Activated CD4-positive, alpha-beta T cell treated with anti-CD3 and anti-CD28 coated beads, Interleukin-2, amount 50 U/mL, for 24 hours (primary cell): ENCODE measurements around the gene MED31.
"Not testable (repeated sequence)": the region's sequence is repeated elsewhere in the genome, so short reads cannot be mapped to it uniquely, and the experiment has no call there.

Experiments used
- DNase-seq, 2 donors: peaks; one replicate each; pipeline ENCODE4 v3.0.0-alpha.2; 2020; ENCODE audit warnings: low read depth in 1 of 2, low spot score in 1 of 2

The MED31 gene

DNA sequence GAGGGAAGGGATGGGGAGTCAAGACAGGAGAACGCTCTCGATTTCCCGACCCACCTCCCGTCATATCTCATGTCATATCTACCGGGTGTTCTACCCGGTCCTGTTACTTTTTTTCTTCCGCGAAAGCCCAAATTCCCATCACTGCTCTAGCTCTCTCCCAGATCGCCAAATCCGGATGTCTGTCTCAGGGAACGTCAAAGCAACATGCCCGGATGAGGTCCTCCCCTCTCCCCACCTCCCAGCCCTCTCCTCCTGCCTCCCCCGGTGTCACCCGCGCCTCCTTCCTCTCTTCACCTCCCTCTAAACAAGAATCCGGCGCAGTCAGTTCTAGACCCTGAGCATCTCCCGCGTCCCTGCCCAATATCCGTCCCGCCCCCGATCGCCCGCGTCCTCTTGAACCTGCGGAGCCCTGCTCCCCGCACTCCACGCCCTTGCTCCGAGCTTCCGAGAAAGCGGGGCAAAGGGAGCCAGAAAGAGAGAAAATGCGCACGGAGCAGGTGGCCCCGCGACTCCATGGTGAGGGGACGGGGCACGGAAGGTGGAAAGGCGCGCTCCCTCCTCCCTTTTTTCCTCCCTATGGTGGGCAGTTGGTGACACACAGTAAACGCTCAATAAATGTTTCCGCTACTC is 4.4 kb upstream of the MED31 start:
- not testable (repeated sequence) for DNase-seq

DNA sequence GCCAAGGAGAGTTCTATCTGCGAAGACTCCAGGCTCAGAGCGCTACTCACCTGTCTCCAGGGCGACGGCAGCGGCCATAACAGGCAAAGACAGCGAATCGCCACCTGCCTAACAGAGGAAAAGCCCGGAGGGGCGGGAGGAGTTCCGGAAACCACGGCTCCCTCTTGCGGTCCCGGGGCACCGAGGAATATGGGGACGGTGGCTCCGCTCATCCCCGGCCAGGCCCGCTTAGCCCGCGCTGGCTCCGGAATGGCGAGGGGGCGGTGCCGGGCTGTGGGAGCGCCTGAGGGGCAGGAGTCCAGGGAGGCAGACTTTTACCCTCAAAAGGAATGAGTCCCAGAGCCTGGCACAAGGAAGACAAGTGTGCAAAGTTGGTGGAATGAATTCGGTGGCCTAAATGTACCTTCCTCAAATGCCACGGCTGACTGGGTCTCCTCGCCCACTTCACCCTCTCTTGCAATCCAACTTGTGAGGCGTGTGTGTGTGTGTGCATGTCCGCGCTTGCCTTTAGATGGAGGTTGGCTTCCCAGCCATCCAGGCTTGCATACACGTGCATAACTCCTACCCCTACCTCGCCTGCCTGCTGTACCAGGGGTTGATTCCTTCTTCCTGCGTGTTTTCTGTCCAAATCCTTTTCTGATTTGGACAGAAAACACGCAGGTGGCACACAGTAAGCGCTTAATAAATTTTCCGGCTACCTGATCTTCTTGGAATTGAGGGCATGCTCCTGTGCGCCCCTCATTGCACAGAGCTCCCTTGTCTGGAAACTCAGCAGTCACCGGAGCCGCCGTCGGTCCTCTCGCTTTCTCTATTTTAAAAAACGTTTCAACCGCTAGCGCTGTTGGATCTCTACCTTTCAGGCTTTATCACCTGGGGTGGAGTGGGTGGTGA is 3.7 kb upstream of the MED31 start:
- no peak for DNase-seq

DNA sequence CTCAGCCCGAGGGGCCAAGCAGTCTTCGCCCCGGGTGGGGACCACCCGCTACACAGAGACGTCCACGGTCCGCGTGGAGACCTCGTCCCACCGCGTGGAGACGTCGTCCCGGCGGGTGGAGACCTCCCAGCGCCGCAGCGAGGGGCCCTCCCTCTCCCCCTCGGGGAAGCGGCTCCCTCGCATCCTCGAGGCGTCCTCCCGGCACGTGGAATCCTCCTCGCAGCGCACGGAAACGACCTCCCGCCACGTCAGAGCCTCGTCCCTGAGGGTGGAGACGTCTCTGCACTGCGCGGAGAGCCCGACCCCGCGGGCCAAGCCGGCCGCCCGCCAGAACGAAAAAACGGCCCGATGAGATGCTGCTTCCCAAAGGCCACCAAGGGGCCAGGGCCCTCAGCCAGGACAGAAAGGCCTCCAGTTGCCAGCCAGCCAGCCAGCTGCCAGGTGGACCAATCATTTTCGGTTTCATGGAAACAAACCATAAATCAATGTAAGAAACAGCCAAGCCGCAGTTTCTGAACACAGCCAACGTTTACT is 581 bp upstream of the MED31 start:
- DNase-seq, result peak in 1 of 2 donors; percentile 18

DNA sequence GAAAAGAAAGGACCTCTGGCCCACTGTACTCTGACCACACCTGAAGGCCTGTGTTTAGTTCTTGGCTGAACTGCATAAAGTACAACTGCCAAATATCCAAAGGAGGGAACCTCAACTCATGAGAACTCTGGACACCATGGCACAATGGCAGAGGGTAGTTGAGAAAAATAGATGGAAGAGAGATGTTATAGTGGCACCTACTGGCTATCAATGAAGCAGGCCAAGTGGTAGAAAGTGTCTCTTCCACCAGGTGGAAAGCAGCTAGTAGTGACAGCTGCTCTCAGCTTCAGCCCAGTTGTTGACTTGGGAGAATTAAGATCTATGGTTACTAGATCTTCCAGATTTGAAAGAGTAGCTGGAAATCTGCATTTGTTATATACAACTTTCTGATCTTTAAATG is 3.2 kb downstream of the MED31 start:
- no peak for DNase-seq

DNA sequence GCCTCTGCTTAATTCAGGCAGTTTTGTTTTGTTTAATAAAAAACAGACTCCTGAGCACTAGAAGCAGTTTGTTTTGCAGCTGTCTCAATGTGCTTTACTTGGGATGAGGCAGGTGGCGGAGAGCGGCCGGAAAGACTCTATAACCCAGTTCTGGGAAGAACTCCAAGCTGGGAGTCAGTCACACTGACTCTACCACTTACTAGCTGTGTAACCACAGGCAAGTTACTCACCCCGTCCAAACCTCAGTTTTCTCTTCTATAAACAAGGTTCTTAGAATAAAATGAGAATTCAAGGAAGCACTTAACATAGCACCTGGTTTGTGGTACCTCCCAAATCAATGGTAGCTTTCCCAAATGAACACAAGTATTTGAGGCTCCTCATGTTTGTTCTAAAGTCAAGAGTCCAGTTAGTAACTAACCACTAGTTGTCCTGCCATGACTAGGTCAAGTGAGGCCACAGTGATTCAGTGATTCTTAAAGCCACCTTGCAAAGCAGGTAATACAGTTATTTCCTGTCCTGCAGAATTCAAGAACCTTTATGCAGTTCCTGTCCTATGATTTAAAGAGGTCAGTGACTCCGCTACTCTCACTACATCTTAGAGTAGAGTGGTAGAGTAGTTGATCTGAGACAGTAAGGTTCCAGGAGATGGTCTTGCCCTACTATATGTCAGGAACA is 7.8 kb downstream of the MED31 start:
- no peak for DNase-seq

DNA sequence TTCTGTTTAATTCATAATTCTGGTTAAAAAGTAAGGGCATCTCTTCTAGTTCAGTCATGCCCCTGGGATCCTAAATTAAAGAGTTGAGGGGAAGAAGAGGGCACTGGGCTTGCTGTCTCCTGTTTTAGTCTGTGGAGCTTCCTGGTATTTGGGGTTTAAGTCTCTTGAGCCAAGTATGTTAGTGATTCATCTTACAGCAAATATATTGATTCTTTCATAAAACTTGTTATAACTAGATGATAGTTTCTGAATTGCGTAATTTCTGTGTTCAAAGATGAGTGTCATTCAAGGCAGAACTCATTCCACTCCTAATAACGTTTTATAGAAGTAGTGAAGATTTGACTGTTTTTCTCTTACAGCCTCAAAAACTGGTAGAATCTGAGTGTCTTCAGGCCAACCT is 8.8 kb downstream of the MED31 start:
- DNase-seq, result no peak

DNA sequence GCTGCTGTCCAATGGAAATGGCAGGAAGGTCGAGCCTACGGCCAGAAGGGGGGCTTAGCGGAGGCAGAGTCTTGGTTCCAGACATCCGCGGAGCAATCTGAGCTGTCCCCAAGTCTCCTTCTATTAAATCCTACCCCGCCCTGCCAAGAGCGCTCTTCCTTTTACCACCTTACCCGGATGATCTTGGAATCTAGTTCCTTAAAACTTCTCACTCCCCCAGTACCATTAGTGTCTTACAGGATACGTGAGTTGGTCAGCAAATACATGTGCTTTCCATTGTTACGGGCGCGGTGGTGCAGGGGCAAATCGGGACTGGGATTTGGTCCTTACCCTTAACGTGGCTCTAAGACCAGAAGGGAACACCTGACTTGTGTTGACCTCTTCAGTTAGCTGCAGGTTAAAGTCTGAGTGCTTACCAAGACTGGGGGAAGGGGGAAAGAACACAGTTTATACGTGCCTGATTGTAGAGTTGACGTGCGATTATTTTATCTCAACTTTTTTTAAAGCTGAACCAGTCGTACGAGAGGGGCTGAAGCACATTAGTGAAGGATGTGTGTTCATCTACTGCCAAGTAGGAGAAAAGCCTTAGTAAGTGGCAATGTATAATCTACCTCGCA is 10.1 kb downstream of the MED31 start:
- DNase-seq, result no peak

DNA sequence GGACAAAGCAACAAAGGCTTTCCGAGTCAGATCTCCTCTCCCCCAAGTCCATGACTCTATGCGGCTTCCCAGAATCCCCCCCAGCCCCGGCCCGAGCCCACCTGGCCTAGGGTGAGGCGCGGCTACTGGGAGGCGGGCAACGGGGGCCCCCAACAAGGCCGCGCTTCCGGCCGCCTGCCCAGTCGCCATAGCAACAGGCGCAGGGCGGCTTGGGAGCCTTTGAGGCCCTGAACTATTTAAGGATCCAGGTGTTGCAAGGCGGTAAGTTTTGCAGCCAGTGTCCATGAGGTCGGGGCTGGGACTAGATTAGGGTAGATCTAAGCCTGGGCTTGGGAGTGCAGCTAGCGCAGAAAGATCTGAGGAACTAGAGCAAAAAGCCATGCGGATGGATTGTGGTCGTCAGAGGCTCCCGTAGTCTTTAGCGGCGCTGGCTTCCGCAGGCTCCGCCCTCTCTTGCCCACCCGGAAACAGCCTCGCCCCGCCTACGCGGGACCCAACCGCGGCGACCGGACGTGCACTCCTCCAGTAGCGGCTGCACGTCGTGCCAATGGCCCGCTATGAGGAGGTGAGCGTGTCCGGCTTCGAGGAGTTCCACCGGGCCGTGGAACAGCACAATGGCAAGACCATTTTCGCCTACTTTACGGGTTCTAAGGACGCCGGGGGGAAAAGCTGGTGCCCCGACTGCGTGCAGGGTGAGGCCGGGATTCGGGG is 10.7 kb downstream of the MED31 start, which contains the start of the genes KIAA0753 and TXNDC17:
KIAA0753 (minus strand) TSS at position 176 of the 711 bp plus-strand sequence. CDS start 5,608 bp downstream, outside the sequence.
TXNDC17 (plus strand) TSS at position 525 of the 711 bp plus-strand sequence; CDS start at position 548, 23 bp downstream.
- peak; percentile 82 to 89 for DNase-seq

DNA sequence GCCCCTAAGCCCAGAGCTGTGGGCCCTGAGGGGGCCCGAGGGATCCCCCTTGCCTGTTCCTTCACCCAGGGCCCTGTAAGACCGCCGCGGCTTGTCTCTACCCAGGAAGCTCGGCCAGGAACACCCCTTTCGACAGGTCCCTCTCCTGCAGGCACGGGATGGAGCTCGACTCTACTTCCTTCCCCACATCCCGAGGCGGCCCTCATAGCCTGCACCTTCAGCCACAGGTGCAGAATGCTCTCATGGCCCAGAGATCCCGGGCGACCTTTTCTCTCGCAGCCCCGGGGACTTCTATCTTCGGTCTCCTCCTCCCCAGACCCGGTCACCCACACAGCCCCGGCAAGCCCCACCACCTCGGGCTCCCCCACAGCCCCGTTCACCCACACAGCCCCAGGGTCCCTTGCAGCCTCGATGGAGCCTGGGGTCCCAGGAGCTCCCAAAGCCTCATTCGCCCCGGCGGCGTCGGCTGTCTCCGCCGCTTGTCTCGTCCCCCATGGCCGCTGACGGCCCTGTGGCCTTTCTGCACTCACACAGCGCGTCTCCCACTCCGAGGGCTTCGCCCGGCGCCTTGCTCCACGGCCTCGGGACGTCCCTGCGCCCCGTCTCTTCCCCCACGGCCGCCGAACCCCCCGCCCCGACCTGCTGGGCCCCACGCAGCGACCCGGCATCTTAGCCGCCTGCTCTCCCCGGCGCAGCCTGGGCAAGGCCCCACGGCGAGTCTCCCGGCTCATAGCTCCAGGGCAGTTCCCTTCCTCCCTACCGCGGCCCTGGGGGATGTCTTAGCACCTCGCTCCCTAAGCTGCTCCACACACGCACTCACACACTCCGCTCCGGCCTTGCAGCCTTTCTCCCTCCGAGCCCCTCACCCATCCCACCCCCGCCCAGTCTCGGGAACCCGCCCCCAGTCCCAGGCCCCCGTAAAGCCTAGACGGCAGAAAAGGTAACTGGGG is 11.5 kb downstream of the MED31 start:
- DNase-seq, result no peak

DNA sequence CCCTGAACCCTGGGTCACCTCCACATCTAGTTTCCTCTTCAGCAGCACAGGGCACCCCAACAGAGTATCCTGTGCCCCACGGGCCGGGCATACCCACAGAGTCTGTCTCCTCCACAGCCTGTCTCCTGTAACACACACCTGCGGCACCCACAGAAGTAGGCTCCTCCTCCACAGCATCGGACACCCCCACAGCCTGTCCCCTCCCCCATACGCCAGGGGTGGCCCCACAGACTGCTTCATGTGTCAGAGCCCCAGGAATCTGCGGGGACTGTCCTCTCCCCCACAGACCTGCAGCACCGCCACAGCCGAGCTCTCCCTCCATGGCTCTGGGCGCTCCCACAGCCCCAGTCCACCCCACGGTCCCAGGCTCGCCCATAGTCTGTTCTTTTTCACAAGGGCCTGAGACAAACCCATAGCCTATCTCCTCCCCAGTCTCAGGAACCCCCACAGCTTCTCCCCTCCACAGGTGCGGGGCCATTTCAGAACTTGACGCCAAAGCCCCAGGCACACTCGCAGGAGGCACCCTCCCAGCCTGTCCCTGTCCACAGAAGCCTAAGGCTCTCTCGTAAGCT is 12.3 kb downstream of the MED31 start:
- DNase-seq, result no peak

DNA sequence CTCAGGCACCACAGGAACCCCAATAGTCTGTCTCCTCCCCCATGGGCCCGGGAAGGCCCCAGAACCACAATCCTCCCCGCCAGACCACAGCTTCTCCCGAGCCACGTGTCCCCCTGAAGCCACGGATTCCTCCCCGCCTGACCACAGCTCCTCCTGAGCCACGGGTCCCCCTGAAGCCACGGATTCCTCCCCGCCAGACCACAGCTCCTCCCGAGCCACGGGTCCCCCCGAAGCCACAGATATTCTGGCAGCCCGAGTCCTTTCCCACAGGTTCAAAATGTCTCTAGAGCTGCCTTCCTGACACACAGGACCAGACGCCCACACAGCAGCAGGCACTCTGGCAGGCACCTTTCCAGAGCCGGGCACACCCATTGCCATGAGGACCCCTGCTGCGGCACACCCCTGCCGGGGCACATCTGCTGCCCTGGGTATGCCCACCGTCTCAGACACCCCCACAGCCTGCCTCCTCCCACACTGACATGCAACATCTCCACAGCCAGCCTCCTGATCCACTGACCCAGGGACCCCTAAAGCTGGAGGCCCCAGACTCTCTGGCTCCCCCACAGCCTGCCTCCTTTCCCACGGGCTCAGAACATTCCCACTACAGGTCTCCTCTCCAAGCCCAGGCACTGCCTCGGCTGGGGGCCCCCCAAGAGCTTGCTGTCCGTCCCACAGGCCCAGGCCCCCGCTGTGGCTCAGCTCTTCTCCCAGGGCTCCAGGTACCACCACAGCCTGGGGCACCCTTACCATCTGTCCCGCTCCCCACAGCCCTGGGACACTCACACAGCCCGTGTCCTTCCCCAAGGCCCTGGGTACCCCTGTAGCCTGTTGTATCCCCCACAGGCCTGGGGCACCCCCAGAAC is 13.1 kb downstream of the MED31 start:
- no peak for DNase-seq

DNA sequence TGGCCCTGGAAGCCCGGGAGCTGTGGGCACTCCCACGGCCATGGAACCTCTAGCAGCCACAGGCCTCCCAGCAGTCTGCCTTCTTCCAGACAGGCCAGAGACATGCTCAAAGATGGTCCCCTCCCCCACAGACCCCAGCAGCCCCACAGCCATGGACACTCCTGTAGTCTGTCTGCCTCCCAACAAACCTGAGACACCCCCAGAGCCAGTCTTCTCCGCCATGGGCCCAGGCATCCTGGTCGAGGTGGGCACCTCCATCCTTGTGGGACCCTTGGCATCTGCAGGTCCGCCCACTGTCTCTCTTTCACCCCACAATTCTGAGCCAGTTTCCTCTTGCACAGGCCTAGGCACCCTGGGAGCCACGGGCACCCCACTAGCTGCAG is 14.0 kb downstream of the MED31 start:
- no peak for DNase-seq

DNA sequence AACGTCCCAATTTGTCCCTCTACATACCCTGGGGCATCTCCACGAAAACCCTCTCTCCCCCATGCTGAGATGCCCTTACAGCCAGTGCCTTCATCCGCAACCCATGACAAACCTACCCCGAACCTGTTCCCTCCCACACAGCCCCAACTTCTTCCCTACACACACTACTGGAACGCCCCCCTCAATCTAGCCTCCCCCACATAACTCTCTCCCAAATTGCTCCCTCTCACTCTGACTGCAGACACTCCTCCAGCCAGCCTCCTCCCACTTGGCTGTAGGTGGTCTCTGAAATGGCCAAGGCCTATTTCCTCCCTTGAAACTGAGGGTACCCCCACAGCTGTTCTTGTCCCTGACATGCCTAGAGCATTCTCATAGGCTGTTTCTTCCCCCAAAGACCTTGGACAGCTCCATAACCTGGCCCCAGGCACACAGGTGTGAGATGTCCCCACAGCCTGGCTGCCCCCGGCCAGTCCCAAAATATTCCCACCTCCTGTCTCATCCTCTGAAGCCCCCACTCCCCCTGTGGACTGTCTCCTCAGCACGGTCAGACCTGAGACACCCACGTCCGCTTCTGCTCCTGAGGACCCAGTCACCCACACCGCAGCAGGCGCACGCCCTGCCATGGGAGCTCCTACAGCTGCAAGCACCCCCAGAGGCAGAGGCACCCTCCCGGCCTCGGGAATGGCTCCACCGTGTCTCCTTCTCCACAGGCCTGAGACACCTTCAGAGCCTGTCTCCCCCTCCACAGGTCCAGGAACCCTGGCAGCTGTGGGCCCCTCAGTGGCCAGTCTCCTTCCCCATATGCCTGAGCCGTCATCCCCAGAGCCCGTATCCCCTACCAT is 14.6 kb downstream of the MED31 start:
- no peak for DNase-seq

DNA sequence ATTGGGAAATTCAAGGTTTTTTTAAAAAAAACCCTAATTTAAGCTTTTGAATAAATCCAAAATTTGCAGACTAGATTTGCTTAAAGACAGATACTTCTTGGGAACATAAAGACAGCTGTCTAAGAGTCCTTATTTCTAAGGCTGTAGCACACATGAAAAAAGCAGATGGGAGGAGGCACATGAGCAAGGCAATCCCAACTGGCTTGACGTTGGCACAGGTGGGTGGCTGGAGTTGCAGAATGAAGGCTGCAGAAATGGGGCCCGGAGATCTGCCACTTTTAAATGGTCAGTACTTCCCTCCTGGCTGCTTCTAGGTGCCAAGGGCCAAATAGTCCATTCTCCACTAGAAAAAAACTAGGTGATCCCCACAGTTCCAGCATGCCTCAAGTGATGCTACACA is 15.3 kb downstream of the MED31 start:
- DNase-seq, result no peak

DNA sequence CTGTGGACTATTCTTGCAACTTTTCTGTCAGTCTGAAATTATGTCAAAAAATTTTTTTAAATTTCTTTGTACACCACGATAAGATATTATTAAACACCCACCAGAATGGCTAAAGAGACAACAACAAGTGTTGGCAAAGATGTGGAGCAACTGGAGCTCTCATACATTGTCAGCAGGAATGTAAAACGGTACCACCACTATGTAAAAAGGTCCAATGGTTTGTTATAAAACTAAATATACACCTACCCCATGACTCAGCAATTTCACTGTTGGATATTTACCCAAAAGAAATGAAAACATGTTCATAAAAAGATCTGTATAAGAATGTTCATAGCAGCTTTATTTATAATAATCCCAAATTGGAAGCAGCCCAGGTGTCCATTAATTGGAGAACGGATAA is 18.1 kb downstream of the MED31 start:
- no peak for DNase-seq

DNA sequence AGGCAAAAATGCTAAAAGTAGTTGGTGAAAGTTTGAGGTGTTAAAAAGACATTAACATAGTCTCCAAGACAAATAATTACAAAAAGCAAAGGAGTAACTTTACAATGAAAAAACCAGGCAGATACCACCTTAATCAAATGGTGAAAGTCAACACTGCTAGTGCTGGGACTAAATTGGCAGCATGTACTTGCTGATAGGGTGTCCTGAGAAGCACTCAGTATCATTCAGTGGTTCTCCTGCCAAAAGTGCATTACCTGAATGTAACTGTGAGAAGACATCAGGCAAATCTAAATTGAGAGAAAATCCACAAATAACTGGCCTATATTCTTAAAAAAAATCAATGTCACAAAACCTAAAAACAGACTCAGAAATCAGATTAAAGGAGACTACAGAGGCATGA is 18.9 kb downstream of the MED31 start:
- no peak for DNase-seq

DNA sequence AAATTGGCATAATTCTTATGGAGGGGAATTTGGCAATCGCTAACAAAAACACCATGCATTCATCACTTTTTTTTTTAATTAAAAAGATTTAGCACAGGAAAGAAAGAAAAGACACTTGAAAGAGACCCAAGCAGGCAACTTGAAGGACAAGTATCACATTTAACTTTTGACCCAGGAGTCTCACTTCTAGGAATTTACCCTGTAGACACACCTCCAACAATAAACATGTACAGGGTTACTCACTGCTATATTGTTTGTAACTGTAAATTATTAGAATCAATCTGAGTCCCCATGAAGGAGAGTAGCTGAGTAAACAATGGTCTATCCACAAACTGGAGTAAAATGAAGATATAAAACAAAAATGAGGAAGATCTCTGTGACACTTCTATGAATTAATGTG is 21.0 kb downstream of the MED31 start:
- no peak for DNase-seq
